DOHH2 (cell line): ENCODE data around the gene CEP41.

Source experiments
- CTCF ChIP-seq: fragments of 200-600 bp; sonication (generic); IDR thresholded peaks from one replicate; pipeline ENCODE4 v1.5.1; 2014; ENCODE audit warnings: antibody characterized with exemption, mild to moderate bottlenecking, low read depth, low read length; ENCODE audit not compliant: poor library complexity, severe bottlenecking
- EZH2phosphoT487 ChIP-seq: fragments of 200-600 bp; sonication (generic); IDR thresholded peaks from 2 replicates; pipeline ENCODE4 v1.6.1; 2017; ENCODE audit warnings: borderline replicate concordance, mild to moderate bottlenecking, antibody characterized with exemption, low read length, moderate library complexity, mixed read lengths

- no peak for TF ChIP-seq CTCF
- no peak for TF ChIP-seq EZH2phosphoT487
Observed at GRCh38 chr7:130374507-130374906, 66.3 kb downstream of the CEP41 start.
